Caco-2 (cell line): ENCODE data around the gene GK. TPM values are rescaled to one million over a fixed set of nuclear protein-coding genes. Genes with fewer than 3 reads are reported as not detected.
"Not testable (repeated sequence)": the region's sequence is repeated elsewhere in the genome, so short reads cannot be mapped to it uniquely, and the experiment has no call there.

Source experiments
- BruUV-seq: library from RNA; stranded (reverse); fragments of 400-500 nt; replicated peaks from 2 replicates; lab custom pipeline; 2021; lab: Mats Ljungman, UMichigan
- CTCF ChIA-PET: fragments of 300-600 bp; sonication (Branson Sonifier 250); formaldehyde crosslinking; loops from one replicate; lab custom pipeline; 2022; ENCODE audit warnings: antibody characterized with exemption; lab: Charles Lee
- POLR2A ChIA-PET: fragments of 300-600 bp; sonication (Branson Sonifier 250); formaldehyde crosslinking; loops from one replicate; lab custom pipeline; 2022; ENCODE audit warnings: antibody characterized with exemption; lab: Charles Lee
- DNase-seq, 2 experiments: peaks; one replicate each; pipeline versions ENCODE4 v3.0.0 to v3.0.0-alpha.2; 2020 to 2022
- H3K27me3 ChIP-seq: replicated peaks from 2 replicates; pipeline ENCODE4 v1.6.0; 2011; ENCODE audit warnings: low read length; ENCODE audit not compliant: control insufficient read depth, insufficient read depth
- H3K36me3 ChIP-seq: 2 replicates; pipeline ENCODE4 v1.5.1; 2011; ENCODE audit warnings: low read length; ENCODE audit not compliant: control insufficient read depth, insufficient read depth
- H3K4me1 ChIP-seq: fragments of 250-450 bp; sonication (Bioruptor Pico); 2 replicates; pipeline ENCODE4 v1.5.1; 2020; ENCODE audit warnings: mild to moderate bottlenecking
- H3K4me3 ChIP-seq: 2 replicates; pipeline ENCODE4 v1.5.1; 2011; ENCODE audit warnings: low read depth, mild to moderate bottlenecking, control low read depth, low read length
- H3K9me3 ChIP-seq: fragments of 250-450 bp; sonication (Bioruptor Pico); 2 replicates; pipeline ENCODE4 v1.5.1; 2020; ENCODE audit warnings: mild to moderate bottlenecking, moderate library complexity
- H3K27ac Mint-ChIP-seq: one replicate; pipeline ENCODE4 v1.8.0; 2022; ENCODE audit warnings: mixed read lengths; ENCODE audit not compliant: unreplicated experiment
- H3K27me3 Mint-ChIP-seq: one replicate; pipeline ENCODE4 v1.8.0; 2022; ENCODE audit warnings: mixed read lengths; ENCODE audit not compliant: insufficient read depth, unreplicated experiment
- H3K36me3 Mint-ChIP-seq: one replicate; pipeline ENCODE4 v1.8.0; 2022; ENCODE audit warnings: mild to moderate bottlenecking, mixed read lengths; ENCODE audit not compliant: insufficient read depth, unreplicated experiment
- H3K4me1 Mint-ChIP-seq: one replicate; pipeline ENCODE4 v1.8.0; 2022; ENCODE audit warnings: low read depth, mixed read lengths; ENCODE audit not compliant: unreplicated experiment
- H3K4me3 Mint-ChIP-seq: one replicate; pipeline ENCODE4 v1.8.0; 2022; ENCODE audit warnings: mild to moderate bottlenecking, moderate library complexity, mixed read lengths; ENCODE audit not compliant: unreplicated experiment
- H3K9me3 Mint-ChIP-seq: one replicate; pipeline ENCODE4 v1.8.0; 2022; ENCODE audit warnings: mixed read lengths; ENCODE audit not compliant: unreplicated experiment
- CTCF ChIP-seq, 2 experiments: fragments of 200-600 bp in 1 of 2; IDR thresholded peaks; 1 replicate in 1 of 2; 2 replicates in 1 of 2; pipeline versions ENCODE4 v1.5.1 to v1.8.0; 2011 to 2022; ENCODE audit warnings: antibody characterized with exemption in 1 of 2, control low read depth in 1 of 2, inconsistent platforms in 1 of 2, low read depth in 1 of 2, low read length in 1 of 2, mild to moderate bottlenecking in 1 of 2, moderate library complexity in 1 of 2; ENCODE audit not compliant: insufficient read depth in 1 of 2, severe bottlenecking in 1 of 2, unreplicated experiment in 1 of 2
- intact Hi-C: fragments of 100-400 bp; cut with micrococcal nuclease; formaldehyde crosslinking; loops from one replicate; pipeline ENCODE4 v1.10.0; 2022; ENCODE audit not compliant: unreplicated experiment
- total RNA-seq: library from RNA; stranded (reverse); gene quantifications from 2 replicates; pipeline ENCODE4 v1.2.3, GENCODE V29; 2022

GK gene
- total RNA-seq, 1 experiment from 2014 or later, result 6.5 TPM

DNA sequence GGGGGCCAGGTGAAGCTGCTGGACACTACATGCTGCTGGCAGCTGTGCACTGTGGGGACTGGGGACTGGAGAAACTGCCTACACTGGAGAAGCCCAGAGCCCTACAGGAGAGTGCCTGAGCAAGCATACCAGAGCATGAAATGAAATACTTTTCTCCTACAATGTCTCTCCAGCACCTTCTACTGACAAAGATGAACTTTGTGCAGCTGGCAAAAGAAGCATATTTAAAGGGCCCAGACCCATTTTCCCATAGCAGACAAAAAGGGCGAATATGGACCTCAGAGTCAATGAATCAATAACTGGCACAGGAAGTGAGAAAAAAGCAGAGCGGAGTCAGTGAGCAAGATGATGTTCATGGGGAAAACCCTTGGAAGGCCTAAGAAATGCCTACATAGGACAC is 30.9 kb upstream of the GK start:
- H3K27me3 Mint-ChIP-seq, result no peaks in the 10 kb centered on the region
- no peaks in the 10 kb centered on the region for H3K9me3 Mint-ChIP-seq
- BruUV-seq, result no TSS peak
- TF ChIP-seq CTCF (IDR thresholded peaks at IDR 0.05; ENCODE audit: insufficient read depth in 1 of 2, low read depth in 1 of 2, low read length in 1 of 2, severe bottlenecking in 1 of 2, unreplicated experiment in 1 of 2), result no peak
- no peaks in the 10 kb centered on the region for H3K36me3 Mint-ChIP-seq
- Histone ChIP-seq H3K4me1 (peaks cover 9% of the 10 kb centered on the region; the same call in 1 of the 2 replicates), H3K4me3 (no peak overlapping the region), H3K27me3 (no peaks in the 10 kb centered on the region), H3K36me3 (no peaks in the 10 kb centered on the region), H3K9me3 (no peaks in the 10 kb centered on the region)
- no peak for DNase-seq
- H3K4me1 Mint-ChIP-seq, result no peaks in the 10 kb centered on the region
- intact Hi-C loops, result no loop called here
- H3K4me3 Mint-ChIP-seq, result no peak overlapping the region
- ChIA-PET POLR2A (no interaction called here), CTCF (no interaction called here)
- no peak overlapping the region for H3K27ac Mint-ChIP-seq

GRCh38 chrX:30626402-30626801 is 26.8 kb upstream of the GK start:
- no peak for DNase-seq
- TF ChIP-seq CTCF (IDR thresholded peaks at IDR 0.05; ENCODE audit: insufficient read depth in 1 of 2, low read depth in 1 of 2, low read length in 1 of 2, severe bottlenecking in 1 of 2, unreplicated experiment in 1 of 2), result no peak
- ChIA-PET POLR2A (interaction anchor here (0.6 kb wide), 1 partner anchor 54 kb away, joined by 3 read pairs; no protein-coding TSS in a partner anchor), CTCF (no interaction called here)
- Histone ChIP-seq H3K27me3 (no peaks in the 10 kb centered on the region), H3K4me3 (no peak overlapping the region), H3K4me1 (peaks cover 15% of the 10 kb centered on the region), H3K36me3 (no peaks in the 10 kb centered on the region), H3K9me3 (no peaks in the 10 kb centered on the region)
- intact Hi-C loops, result no loop called here
- no peak overlapping the region for H3K27ac Mint-ChIP-seq
- H3K9me3 Mint-ChIP-seq, result no peaks in the 10 kb centered on the region
- no peak overlapping the region for H3K4me3 Mint-ChIP-seq
- no peaks in the 10 kb centered on the region for H3K27me3 Mint-ChIP-seq
- no peaks in the 10 kb centered on the region for H3K4me1 Mint-ChIP-seq
- no TSS peak for BruUV-seq
- H3K36me3 Mint-ChIP-seq, result peaks cover 4% of the 10 kb centered on the region

GRCh38 chrX:30627818-30628652 is 25.2 kb upstream of the GK start:
- DNase-seq, result peak; percentile 13 to 35
- Histone ChIP-seq H3K9me3 (no peaks in the 10 kb centered on the region), H3K4me1 (peaks cover 15% of the 10 kb centered on the region), H3K27me3 (no peaks in the 10 kb centered on the region), H3K4me3 (no peak overlapping the region), H3K36me3 (no peaks in the 10 kb centered on the region)
- Mint-ChIP-seq H3K4me1 (no peaks in the 10 kb centered on the region), H3K36me3 (peaks cover 4% of the 10 kb centered on the region), H3K27ac (peak overlapping the region; percentile 77), H3K4me3 (no peak overlapping the region), H3K27me3 (no peaks in the 10 kb centered on the region), H3K9me3 (no peaks in the 10 kb centered on the region)
- intact Hi-C loops, result no loop called here
- no peak for TF ChIP-seq CTCF (IDR thresholded peaks at IDR 0.05; ENCODE audit: insufficient read depth in 1 of 2, low read depth in 1 of 2, low read length in 1 of 2, severe bottlenecking in 1 of 2, unreplicated experiment in 1 of 2)
- BruUV-seq, result no TSS peak
- CTCF ChIA-PET, result no interaction called here
- POLR2A ChIA-PET, result no interaction called here

DNA sequence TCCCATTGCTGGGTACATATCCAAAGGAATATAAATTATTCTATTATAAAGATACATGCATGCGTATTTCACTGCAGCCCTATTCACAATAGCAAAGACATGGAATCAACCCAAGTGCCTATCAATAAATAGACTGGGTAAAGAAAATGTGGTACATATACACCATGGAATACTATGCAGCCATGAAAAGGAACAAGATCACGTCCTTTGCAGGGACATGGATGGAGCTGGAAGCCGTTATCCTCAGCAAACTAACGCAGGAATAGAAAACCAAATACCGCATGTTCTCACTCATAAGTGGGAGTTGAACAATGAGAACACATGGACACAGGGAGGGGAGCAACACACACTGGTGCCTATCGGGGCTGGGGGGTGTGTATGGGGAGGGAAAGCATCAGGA is 19.2 kb upstream of the GK start:
- H3K4me3 Mint-ChIP-seq, POLR2A ChIA-PET, H3K36me3 Mint-ChIP-seq, H3K4me1 Mint-ChIP-seq, BruUV-seq, H3K27me3 ChIP-seq, H3K9me3 ChIP-seq, H3K36me3 ChIP-seq, H3K4me1 ChIP-seq, H3K9me3 Mint-ChIP-seq, intact Hi-C loops, H3K4me3 ChIP-seq, CTCF ChIA-PET, H3K27me3 Mint-ChIP-seq, DNase-seq, H3K27ac Mint-ChIP-seq: not testable (repeated sequence)
